Endothelial cell of umbilical vein (primary cell): ENCODE results near the gene PLPPR2. TPM values are rescaled to one million over a fixed set of nuclear protein-coding genes. Genes with fewer than 3 reads are reported as not detected.

ENCODE experiments used
- BruUV-seq: library from RNA; stranded (reverse); fragments of 400-500 nt; replicated peaks from 2 replicates; lab custom pipeline; 2021; lab: Mats Ljungman, UMichigan
- CTCF ChIA-PET: fragments of 300-600, 350-600 bp; sonication (Branson Sonifier 250); formaldehyde crosslinking; loops from one replicate; lab custom pipeline; 2021; ENCODE audit warnings: antibody characterized with exemption, inconsistent platforms; lab: Charles Lee
- POLR2A ChIA-PET: fragments of 300-600, 350-600 bp; sonication (Branson Sonifier 250); formaldehyde crosslinking; loops from one replicate; lab custom pipeline; 2021; ENCODE audit warnings: antibody characterized with exemption, inconsistent platforms; lab: Charles Lee
- DNase-seq: peaks from one replicate; pipeline ENCODE4 v3.0.0-alpha.2; 2011; ENCODE audit warnings: low read depth, low spot score
- FAIRE-seq: peaks from 2 replicates; lab custom pipeline; 2011; peaks lifted over from hg19 to GRCh38; lab: Jason Lieb, UNC
- H2AFZ ChIP-seq: 2 replicates; pipeline ENCODE4 v1.6.0; 2012; ENCODE audit warnings: low read depth, low read length, control low read depth, inconsistent platforms
- H3K27ac ChIP-seq: 2 replicates; pipeline ENCODE4 v1.5.1; 2011; ENCODE audit warnings: low read depth, mild to moderate bottlenecking, control low read depth, low read length, moderate library complexity; ENCODE audit not compliant: insufficient read depth
- H3K27me3 ChIP-seq, 2 experiments: 2 replicates each; pipeline versions ENCODE4 v1.6.0 to v1.6.1; 2011; ENCODE audit warnings: low read length in 2 of 2, mixed read lengths in 1 of 2; ENCODE audit not compliant: control insufficient read depth in 2 of 2, insufficient read depth in 2 of 2
- H3K36me3 ChIP-seq, 2 experiments: 2 replicates in 1 of 2; 3 replicates in 1 of 2; pipeline ENCODE4 v1.5.1; 2011; ENCODE audit warnings: low read length in 2 of 2, mild to moderate bottlenecking in 1 of 2, moderate library complexity in 1 of 2; ENCODE audit not compliant: control insufficient read depth in 2 of 2, insufficient read depth in 2 of 2; ENCODE audit errors: extremely low read depth in 1 of 2
- H3K4me1 ChIP-seq: 3 replicates; pipeline ENCODE4 v1.5.1; 2011; ENCODE audit warnings: mild to moderate bottlenecking, low read length; ENCODE audit not compliant: control insufficient read depth, insufficient read depth; ENCODE audit errors: extremely low read depth
- H3K4me2 ChIP-seq: 2 replicates; pipeline ENCODE4 v1.6.1; 2011; ENCODE audit warnings: low read length, control low read depth, mixed read lengths; ENCODE audit not compliant: insufficient read depth
- H3K4me3 ChIP-seq, 3 experiments: fragments of 200-600 bp in 1 of 3; sonication (generic), shearing (Covaris generic) in 1 of 3; replicated peaks in 1 of 3; 2 replicates each; pipeline ENCODE4 v1.5.1; 2011 to 2016; ENCODE audit warnings: control low read depth in 3 of 3, low read length in 3 of 3, mild to moderate bottlenecking in 2 of 3, inconsistent platforms in 1 of 3, low read depth in 1 of 3, moderate library complexity in 1 of 3; ENCODE audit not compliant: insufficient read depth in 1 of 3
- H3K79me2 ChIP-seq: 2 replicates; pipeline ENCODE4 v1.6.0; 2012; ENCODE audit warnings: low read length, inconsistent platforms; ENCODE audit not compliant: control insufficient read depth, insufficient read depth
- H3K9ac ChIP-seq: replicated peaks from 2 replicates; pipeline ENCODE3; 2011; ENCODE audit warnings: low read length, control low read depth; ENCODE audit not compliant: insufficient read depth; ENCODE audit errors: extremely low read depth
- H3K9me1 ChIP-seq: replicated peaks from 3 replicates; pipeline ENCODE4 v1.6.0; 2011; ENCODE audit warnings: mild to moderate bottlenecking, low read length; ENCODE audit not compliant: control insufficient read depth, insufficient read depth; ENCODE audit errors: extremely low read depth
- H3K9me3 ChIP-seq: replicated peaks from 2 replicates; pipeline ENCODE4 v1.5.1; 2012; ENCODE audit warnings: low read length, inconsistent platforms; ENCODE audit not compliant: control insufficient read depth, insufficient read depth
- H4K20me1 ChIP-seq: replicated peaks from 2 replicates; pipeline ENCODE3; 2011; ENCODE audit warnings: mild to moderate bottlenecking, low read length; ENCODE audit not compliant: control insufficient read depth, insufficient read depth; ENCODE audit errors: extremely low read depth
- EZH2 ChIP-seq: IDR thresholded peaks from 2 replicates; pipeline ENCODE4 v1.6.1; 2012; ENCODE audit warnings: borderline replicate concordance, low read depth, mild to moderate bottlenecking, moderate library complexity, low read length, inconsistent platforms; ENCODE audit not compliant: severe bottlenecking
- FOS ChIP-seq: IDR thresholded peaks from 2 replicates; pipeline ENCODE4 v1.6.1; 2011; ENCODE audit warnings: mild to moderate bottlenecking, low read length, moderate library complexity, borderline replicate concordance; ENCODE audit not compliant: insufficient read depth
- GATA2 ChIP-seq: IDR thresholded peaks from 2 replicates; pipeline ENCODE4 v1.7.0; 2011; ENCODE audit warnings: low read depth, mild to moderate bottlenecking, moderate library complexity, mixed read lengths, low read length; ENCODE audit not compliant: insufficient read length, insufficient read depth
- JUN ChIP-seq: IDR thresholded peaks from 2 replicates; pipeline ENCODE4 v1.6.1; 2011; ENCODE audit warnings: borderline replicate concordance, low read depth; ENCODE audit not compliant: insufficient read length, insufficient read depth
- MYC ChIP-seq: IDR thresholded peaks from one replicate; pipeline ENCODE4 v1.6.1; 2011; ENCODE audit warnings: mild to moderate bottlenecking, low read depth, low read length
- POLR2A ChIP-seq: IDR thresholded peaks from 2 replicates; pipeline ENCODE4 v1.6.1; 2012; ENCODE audit warnings: low read depth, mild to moderate bottlenecking, control low read depth, low read length
- POLR2AphosphoS5 ChIP-seq: IDR thresholded peaks from 2 replicates; pipeline ENCODE4 v1.6.1; 2012; ENCODE audit warnings: low read depth, mild to moderate bottlenecking, control low read depth, low read length, moderate library complexity; ENCODE audit not compliant: insufficient read depth
- dilution Hi-C: fragments of 300-500 bp; cut with MboI; formaldehyde crosslinking; loops from one replicate; pipeline ENCODE4 v1.15.0; 2019; ENCODE audit warnings: low sequenced_read_pairs; ENCODE audit not compliant: extremely low pct_ligation_motif_present
- intact Hi-C: fragments of 100-400 bp; cut with micrococcal nuclease; formaldehyde crosslinking; loops from one replicate; pipeline ENCODE4 v1.10.0; 2022
- polyA plus RNA-seq, 4 experiments: library from polyadenylated mRNA; depleted of rRNA in 3 of 4; stranded (reverse) in 3 of 4; unstranded in 1 of 4; fragments of >200 nt; gene quantifications; 2 replicates each; pipeline versions ENCODE4 v1.2.1 to v1.2.3, GENCODE V29; 2011 to 2012; ENCODE audit warnings: missing spikeins in 1 of 4
- total RNA-seq: library from RNA; stranded (reverse); gene quantifications from 2 replicates; pipeline ENCODE4 v1.2.3, GENCODE V29; 2021
- TF ChIP-seq, protein P1 (sequence below): IDR thresholded peaks from 2 replicates; pipeline ENCODE4 v1.6.1; 2011; ENCODE audit not compliant: insufficient read depth, insufficient read length
- TF ChIP-seq, protein P2 (sequence below), 2 donors: IDR thresholded peaks; 1 replicate in 1 of 2; 2 replicates in 1 of 2; pipeline ENCODE4 v1.5.1; 2011; ENCODE audit warnings: low read length in 2 of 2, mild to moderate bottlenecking in 2 of 2, moderate library complexity in 2 of 2, control low read depth in 1 of 2, inconsistent platforms in 1 of 2, low read depth in 1 of 2; ENCODE audit not compliant: insufficient read depth in 1 of 2; ENCODE audit errors: extremely low read depth in 1 of 2

Gene PLPPR2
- total and polyA plus RNA-seq, 2 donors (not counting 3 experiments of a cell fraction or from before 2014, with no cell fraction given) = 23.7 to 28.7 TPM

DNA sequence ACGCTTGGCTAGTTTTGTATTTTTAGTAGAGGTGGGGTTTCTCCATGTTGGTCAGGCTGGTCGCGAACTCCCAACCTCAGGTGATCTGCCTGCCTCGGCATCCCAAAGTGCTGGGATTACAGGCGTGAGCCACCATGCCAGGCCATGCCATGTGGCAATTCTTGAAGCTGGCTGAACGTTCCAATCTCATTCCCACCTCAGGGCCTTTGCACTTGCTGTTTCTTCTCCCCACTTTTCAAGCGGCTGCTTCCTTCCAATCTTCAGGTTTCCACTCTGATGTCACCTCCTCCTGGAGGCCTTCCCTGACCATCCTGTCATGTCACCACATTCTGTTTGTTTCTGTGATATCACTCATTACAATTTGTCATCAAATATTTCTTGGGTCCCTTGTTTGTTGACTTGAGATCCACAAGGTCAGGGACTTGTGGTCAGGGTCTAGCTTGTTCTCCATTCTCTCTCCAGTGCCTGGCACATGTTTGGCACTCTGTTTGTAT is 24.7 kb downstream of the PLPPR2 start:
- FAIRE-seq (no peak), DNase-seq (no peak)
- Histone ChIP-seq H3K4me3 (no peak overlapping the region), H3K4me1 (peaks cover 53% of the 10 kb centered on the region), H3K9me1 (no peaks in the 10 kb centered on the region), H3K79me2 (peaks cover 6% of the 10 kb centered on the region), H3K27me3 (no peaks in the 10 kb centered on the region), H2AFZ (no peak overlapping the region), H3K9ac (no peak overlapping the region), H3K36me3 (no peaks in the 10 kb centered on the region), H3K27ac (no peak overlapping the region), H3K4me2 (peak overlapping the region; percentile 68), H4K20me1 (no peaks in the 10 kb centered on the region), H3K9me3 (no peaks in the 10 kb centered on the region)
- intact Hi-C loops (loop anchor here (5.0 kb wide), 1 partner anchor 42 kb away; no protein-coding TSS in a partner anchor), dilution Hi-C loops (no loop called here)
- TF ChIP-seq GATA2 (no peak), FOS (no peak), POLR2A (no peak), MYC (no peak), JUN (no peak), EZH2 (no peak), POLR2AphosphoS5 (no peak)
- TF ChIP-seq, protein P1, sequence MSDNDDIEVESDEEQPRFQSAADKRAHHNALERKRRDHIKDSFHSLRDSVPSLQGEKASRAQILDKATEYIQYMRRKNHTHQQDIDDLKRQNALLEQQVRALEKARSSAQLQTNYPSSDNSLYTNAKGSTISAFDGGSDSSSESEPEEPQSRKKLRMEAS = no peak
- TF ChIP-seq, protein P2, sequence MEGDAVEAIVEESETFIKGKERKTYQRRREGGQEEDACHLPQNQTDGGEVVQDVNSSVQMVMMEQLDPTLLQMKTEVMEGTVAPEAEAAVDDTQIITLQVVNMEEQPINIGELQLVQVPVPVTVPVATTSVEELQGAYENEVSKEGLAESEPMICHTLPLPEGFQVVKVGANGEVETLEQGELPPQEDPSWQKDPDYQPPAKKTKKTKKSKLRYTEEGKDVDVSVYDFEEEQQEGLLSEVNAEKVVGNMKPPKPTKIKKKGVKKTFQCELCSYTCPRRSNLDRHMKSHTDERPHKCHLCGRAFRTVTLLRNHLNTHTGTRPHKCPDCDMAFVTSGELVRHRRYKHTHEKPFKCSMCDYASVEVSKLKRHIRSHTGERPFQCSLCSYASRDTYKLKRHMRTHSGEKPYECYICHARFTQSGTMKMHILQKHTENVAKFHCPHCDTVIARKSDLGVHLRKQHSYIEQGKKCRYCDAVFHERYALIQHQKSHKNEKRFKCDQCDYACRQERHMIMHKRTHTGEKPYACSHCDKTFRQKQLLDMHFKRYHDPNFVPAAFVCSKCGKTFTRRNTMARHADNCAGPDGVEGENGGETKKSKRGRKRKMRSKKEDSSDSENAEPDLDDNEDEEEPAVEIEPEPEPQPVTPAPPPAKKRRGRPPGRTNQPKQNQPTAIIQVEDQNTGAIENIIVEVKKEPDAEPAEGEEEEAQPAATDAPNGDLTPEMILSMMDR (IDR thresholded peaks at IDR 0.05; ENCODE audit: extremely low read depth in 1 of 2, insufficient read depth in 1 of 2, low read depth in 1 of 2, low read length in 2 of 2) = no peak
- BruUV-seq = no TSS peak
- POLR2A ChIA-PET = no interaction called here
- CTCF ChIA-PET = interaction anchor here (2.7 to 5.5 kb wide), 3 partner anchors 26 to 86 kb away, joined by 14 to 55 read pairs (median 16); partner anchors contain the start of genes ODAD3 and PRKCSH
